Natural killer cell (primary cell): ENCODE data around the gene P2RX6. TPM values are rescaled to one million over a fixed set of nuclear protein-coding genes. Genes with fewer than 3 reads are reported as not detected.

ENCODE experiments used
- ATAC-seq, 3 donors: fragments of 150-1000 bp in 2 of 3; fragments of 200-7000 bp in 1 of 3; cut with Tn5 transposase; 1 replicate in 1 of 3; 2 replicates in 2 of 3; pipeline ENCODE4 v1.10.0; 2021; ENCODE audit warnings: mild to moderate bottlenecking in 2 of 3, moderate library complexity in 2 of 3
- DNase-seq, 2 donors: peaks; one replicate each; pipeline versions ENCODE4 v3.0.0 to v3.0.0-alpha.2; 2013 to 2021; ENCODE audit warnings: mixed read lengths in 1 of 2
- H3K27ac ChIP-seq: one replicate; pipeline ENCODE4 v1.5.1; 2013; ENCODE audit warnings: mild to moderate bottlenecking, low read length
- H3K27me3 ChIP-seq: one replicate; pipeline ENCODE4 v1.6.1; 2013; ENCODE audit warnings: low read length; ENCODE audit not compliant: control insufficient read depth, insufficient read depth
- H3K36me3 ChIP-seq: one replicate; pipeline ENCODE4 v1.6.1; 2013; ENCODE audit warnings: low read length; ENCODE audit not compliant: control insufficient read depth, insufficient read depth
- H3K4me1 ChIP-seq: one replicate; pipeline ENCODE4 v1.6.1; 2013; ENCODE audit warnings: low read length; ENCODE audit not compliant: control insufficient read depth, insufficient read depth
- H3K4me3 ChIP-seq: one replicate; pipeline ENCODE4 v1.5.1; 2013; ENCODE audit warnings: low read length
- H3K9me3 ChIP-seq: one replicate; pipeline ENCODE4 v1.6.1; 2013; ENCODE audit warnings: low read length; ENCODE audit not compliant: control insufficient read depth, insufficient read depth
- H3K27ac Mint-ChIP-seq, 2 donors: one replicate each; pipeline ENCODE4 v1.8.0; 2022; ENCODE audit warnings: mild to moderate bottlenecking in 2 of 2, mixed read lengths in 2 of 2, moderate library complexity in 1 of 2
- H3K27me3 Mint-ChIP-seq, 2 donors: one replicate each; pipeline ENCODE4 v1.8.0; 2022; ENCODE audit warnings: low read depth in 2 of 2, mixed read lengths in 2 of 2
- H3K36me3 Mint-ChIP-seq: one replicate; pipeline ENCODE4 v1.8.0; 2022; ENCODE audit warnings: mixed read lengths
- H3K4me1 Mint-ChIP-seq, 2 donors: one replicate each; pipeline ENCODE4 v1.8.0; 2022; ENCODE audit warnings: mixed read lengths in 2 of 2
- H3K4me3 Mint-ChIP-seq: one replicate; pipeline ENCODE4 v1.8.0; 2022; ENCODE audit warnings: mild to moderate bottlenecking, moderate library complexity, mixed read lengths
- H3K9me3 Mint-ChIP-seq, 2 donors: one replicate each; pipeline ENCODE4 v1.8.0; 2022; ENCODE audit warnings: mixed read lengths in 2 of 2
- CTCF ChIP-seq: fragments of 200-600 bp; IDR thresholded peaks from one replicate; pipeline ENCODE4 v1.8.0; 2022; ENCODE audit warnings: antibody characterized with exemption
- WGBS: methylation state at CpG from one replicate; pipeline ENCODE4 v1.1.7; 2013; ENCODE audit warnings: missing lambda C conversion rate; ENCODE audit not compliant: insufficient coverage; 5-methylcytosine and 5-hydroxymethylcytosine counted together
- intact Hi-C: fragments of 100-400 bp; cut with micrococcal nuclease; formaldehyde crosslinking; loops from one replicate; pipeline ENCODE4 v1.14.2; 2022
- total RNA-seq, 4 donors: library from RNA; stranded (reverse); fragments of 120-200 nt in 1 of 4; gene quantifications; one replicate each; pipeline versions ENCODE4 v1.2.3 to v1.2.4, GENCODE V29; 2013 to 2022

P2RX6 gene
- total RNA-seq, 3 donors from 2014 or later (not counting 1 experiment from before 2014, with no cell fraction given): 0.14 to 0.93 (median 0.18) TPM

- no peak for ATAC-seq
Observed at GRCh38 chr22:21051831-21052400, 37.0 kb downstream of the P2RX6 start.

GRCh38 chr22:21052715-21053459 is 37.9 kb downstream of the P2RX6 start:
- Mint-ChIP-seq H3K9me3 (no peaks in the 10 kb centered on the region), H3K27me3 (peaks cover 0 to 13% of the 10 kb centered on the region in 2 donors), H3K4me1 (peaks cover 5 to 15% of the 10 kb centered on the region in 2 donors), H3K4me3 (no peak overlapping the region), H3K27ac (no peak overlapping the region), H3K36me3 (no peaks in the 10 kb centered on the region)
- H3K9me3 ChIP-seq: no peaks in the 10 kb centered on the region
- no peaks in the 10 kb centered on the region for H3K27me3 ChIP-seq
- peaks cover 10% of the 10 kb centered on the region for H3K4me1 ChIP-seq
- no peak for DNase-seq
- ATAC-seq: no peak
- no peak for TF ChIP-seq CTCF
- no peak overlapping the region for H3K27ac ChIP-seq
- 82% methylated on average over 8 of the region's 8 CpGs for WGBS
- no peak overlapping the region for H3K4me3 ChIP-seq
- intact Hi-C loops: no loop called here
- H3K36me3 ChIP-seq: no peaks in the 10 kb centered on the region

More at GRCh38 chr22:21051831-21052400, 37.0 kb downstream of the P2RX6 start:
- Mint-ChIP-seq H3K27me3 (peaks cover 0 to 13% of the 10 kb centered on the region in 2 donors), H3K36me3 (no peaks in the 10 kb centered on the region), H3K4me3 (no peak overlapping the region), H3K27ac (no peak overlapping the region), H3K9me3 (no peaks in the 10 kb centered on the region), H3K4me1 (peaks cover 4 to 15% of the 10 kb centered on the region in 2 donors)
- peaks cover 10% of the 10 kb centered on the region for H3K4me1 ChIP-seq
- no peak overlapping the region for H3K4me3 ChIP-seq
- 79% methylated on average over 8 of the region's 8 CpGs for WGBS
- H3K36me3 ChIP-seq: no peaks in the 10 kb centered on the region
- intact Hi-C loops: no loop called here
- no peak for TF ChIP-seq CTCF
- no peaks in the 10 kb centered on the region for H3K27me3 ChIP-seq
- no peaks in the 10 kb centered on the region for H3K9me3 ChIP-seq
- DNase-seq: no peak
- no peak overlapping the region for H3K27ac ChIP-seq

- 94% methylated on average over 15 of the region's 15 CpGs for WGBS
- Mint-ChIP-seq H3K9me3 (no peaks in the 10 kb centered on the region), H3K27me3 (peaks cover 0 to 13% of the 10 kb centered on the region in 2 donors), H3K27ac (no peak overlapping the region), H3K4me3 (no peak overlapping the region), H3K4me1 (peaks cover 5 to 15% of the 10 kb centered on the region in 2 donors), H3K36me3 (no peaks in the 10 kb centered on the region)
- DNase-seq (no peak), ATAC-seq (no peak)
- H3K4me3 ChIP-seq: no peak overlapping the region
- no peak overlapping the region for H3K27ac ChIP-seq
- TF ChIP-seq CTCF: no peak
- H3K9me3 ChIP-seq: no peaks in the 10 kb centered on the region
- intact Hi-C loops: no loop called here
- peaks cover 10% of the 10 kb centered on the region for H3K4me1 ChIP-seq
- H3K36me3 ChIP-seq: no peaks in the 10 kb centered on the region
- H3K27me3 ChIP-seq: no peaks in the 10 kb centered on the region
Observed at GRCh38 chr22:21054046-21054713, 39.2 kb downstream of the P2RX6 start.
